IPS DF 6.9 (cell line): ENCODE data around the gene ZNF398.
"Not testable (repeated sequence)": the region's sequence is repeated elsewhere in the genome, so short reads cannot be mapped to it uniquely, and the experiment has no call there.

Source experiments
- DNase-seq: peaks from one replicate; pipeline ENCODE4 v3.0.0-alpha.2; 2013; ENCODE audit warnings: low read depth, low spot score
- H3K27ac ChIP-seq: one replicate; pipeline ENCODE4 v1.5.1; 2013; ENCODE audit warnings: low read length, control low read depth
- H3K27me3 ChIP-seq: 2 replicates; pipeline ENCODE4 v1.6.1; 2013; ENCODE audit warnings: mild to moderate bottlenecking, low read length; ENCODE audit not compliant: control insufficient read depth, insufficient read depth
- H3K36me3 ChIP-seq: 2 replicates; pipeline ENCODE4 v1.6.1; 2013; ENCODE audit warnings: low read length; ENCODE audit not compliant: control insufficient read depth, insufficient read depth
- H3K4me1 ChIP-seq: 2 replicates; pipeline ENCODE4 v1.6.1; 2013; ENCODE audit warnings: low read length; ENCODE audit not compliant: control insufficient read depth, insufficient read depth
- H3K4me3 ChIP-seq: 2 replicates; pipeline ENCODE4 v1.5.1; 2013; ENCODE audit warnings: mild to moderate bottlenecking, low read length
- H3K9me3 ChIP-seq: 2 replicates; pipeline ENCODE4 v1.6.1; 2013; ENCODE audit warnings: low read length, inconsistent platforms; ENCODE audit not compliant: control insufficient read depth, insufficient read depth
- WGBS: extraction: QIAGEN DNeasy Blood & Tissue Kit; methylation state at CpG from one replicate; pipeline ENCODE4 v1.1.7; 2013; ENCODE audit warnings: mixed read lengths, missing lambda C conversion rate; ENCODE audit not compliant: insufficient read length, insufficient coverage; 5-methylcytosine and 5-hydroxymethylcytosine counted together

The ZNF398 gene

DNA sequence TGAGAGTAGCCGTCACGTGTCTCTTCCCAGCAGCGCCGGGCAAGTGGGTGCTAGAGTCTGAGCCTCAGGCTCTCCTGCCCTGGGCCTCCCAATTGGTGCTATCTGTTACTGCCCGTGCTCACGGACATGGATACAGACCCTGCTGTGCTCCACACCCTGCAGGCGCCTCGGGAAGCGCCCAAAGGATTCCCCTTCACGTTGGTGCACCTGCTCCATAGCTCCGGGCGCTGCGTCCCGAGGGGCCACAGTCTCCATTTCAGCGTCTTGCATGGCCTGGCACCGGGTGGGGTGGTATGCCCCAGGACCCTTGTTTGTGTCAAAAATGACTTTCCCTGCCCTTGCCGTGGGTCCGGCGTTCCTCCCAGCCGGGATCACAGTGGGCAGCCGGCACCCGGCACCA lies 78.4 kb downstream of the ZNF398 start:
- Histone ChIP-seq H3K4me3 (no peak overlapping the region), H3K36me3 (peaks cover 9% of the 10 kb centered on the region), H3K4me1 (no peaks in the 10 kb centered on the region), H3K27me3 (no peaks in the 10 kb centered on the region), H3K27ac (no peak overlapping the region), H3K9me3 (no peaks in the 10 kb centered on the region)
- WGBS = no CpG with 5 or more reads among the region's 22 CpGs
- DNase-seq = no peak

DNA sequence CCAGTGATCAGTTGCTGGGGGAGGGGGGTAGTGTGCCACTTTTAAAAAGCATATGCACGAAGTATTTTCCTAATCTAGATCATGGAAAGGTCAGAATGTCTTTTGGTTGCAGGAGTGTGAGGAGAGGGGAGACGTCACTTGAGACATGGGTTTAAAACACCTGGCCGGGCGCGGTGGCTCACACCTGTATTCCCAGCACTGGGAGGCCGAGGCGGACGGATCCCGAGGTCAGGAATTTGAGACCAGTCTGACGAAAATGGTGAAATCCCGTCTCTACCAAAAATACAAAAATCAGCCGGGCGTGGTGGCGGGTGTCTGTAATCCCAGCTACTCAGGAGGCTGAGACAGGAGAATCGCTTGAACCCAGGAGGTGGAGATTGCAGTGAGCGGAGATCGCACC lies 79.1 kb downstream of the ZNF398 start:
- H3K4me3 ChIP-seq, H3K9me3 ChIP-seq, H3K27ac ChIP-seq, DNase-seq, H3K27me3 ChIP-seq, H3K36me3 ChIP-seq, H3K4me1 ChIP-seq: not testable (repeated sequence)
- WGBS = no CpG with 5 or more reads among the region's 17 CpGs

DNA sequence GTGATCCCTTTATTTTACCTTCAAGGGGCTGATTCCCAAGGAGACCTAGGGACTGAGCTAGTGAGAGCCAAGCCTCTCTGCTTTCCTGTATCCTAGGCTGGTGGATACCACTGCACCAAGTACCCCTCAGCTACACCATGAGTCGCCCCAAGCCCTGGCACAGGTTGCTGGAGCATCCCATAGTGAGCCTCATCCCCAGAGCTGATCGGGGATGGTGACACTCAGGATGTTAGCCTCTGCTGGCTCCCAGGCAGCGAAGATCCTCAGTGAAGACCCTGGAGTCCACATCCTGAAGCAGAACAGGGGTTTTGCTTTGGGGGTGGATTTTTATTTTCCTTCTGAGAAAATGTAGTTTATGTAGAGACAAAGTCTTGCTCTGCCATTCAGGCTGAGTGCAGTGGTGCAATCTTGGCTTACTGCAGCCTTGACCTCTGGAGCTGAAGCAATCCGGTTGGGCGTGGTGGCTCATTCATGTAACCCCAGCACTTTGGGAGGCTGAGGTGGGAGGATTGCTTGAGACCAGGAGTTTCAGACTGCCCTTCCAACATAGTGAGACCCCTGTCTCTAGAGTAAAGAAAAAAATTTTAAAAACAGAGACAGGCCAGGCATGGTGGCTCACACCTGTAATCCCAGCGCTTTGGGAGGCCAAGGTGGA lies 79.7 kb downstream of the ZNF398 start:
- no peaks in the 10 kb centered on the region for H3K27me3 ChIP-seq
- no peak for DNase-seq
- no peak overlapping the region for H3K27ac ChIP-seq
- no peaks in the 10 kb centered on the region for H3K9me3 ChIP-seq
- peaks cover 9% of the 10 kb centered on the region for H3K36me3 ChIP-seq
- H3K4me3 ChIP-seq = no peak overlapping the region
- no peaks in the 10 kb centered on the region for H3K4me1 ChIP-seq
- WGBS = no CpG with 5 or more reads among the region's 6 CpGs

DNA sequence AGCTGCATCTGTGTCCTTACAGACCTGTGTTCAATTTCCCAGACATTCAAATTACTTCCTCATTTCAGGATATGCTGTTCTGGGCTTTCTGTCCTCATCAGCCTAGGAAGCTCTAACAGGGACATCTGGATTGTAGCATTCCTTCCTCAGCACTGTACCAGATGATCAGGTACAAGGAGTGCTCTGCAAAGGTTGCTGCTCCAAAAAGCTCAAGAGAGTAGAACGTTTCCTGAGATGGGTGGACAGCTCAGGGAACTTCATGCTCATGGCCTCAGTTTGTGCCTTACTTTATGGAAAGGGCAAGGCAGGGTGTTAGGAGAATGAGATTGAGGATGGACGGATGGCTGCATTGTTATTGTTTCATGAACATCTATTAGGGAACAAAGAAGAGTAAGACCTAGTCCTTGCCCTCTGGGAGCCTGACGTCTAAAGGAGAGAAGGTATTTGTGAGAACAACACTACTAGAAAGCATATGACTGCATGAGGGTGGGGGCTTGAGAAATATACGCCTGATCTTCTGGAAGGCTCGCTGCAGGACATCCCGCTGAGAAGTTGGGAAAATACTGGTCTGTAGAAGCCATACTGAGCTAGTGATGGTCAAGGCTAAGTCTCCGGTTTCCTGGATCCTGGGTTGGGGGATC lies 81.7 kb downstream of the ZNF398 start:
- no CpG with 5 or more reads among the region's 7 CpGs for WGBS

DNA sequence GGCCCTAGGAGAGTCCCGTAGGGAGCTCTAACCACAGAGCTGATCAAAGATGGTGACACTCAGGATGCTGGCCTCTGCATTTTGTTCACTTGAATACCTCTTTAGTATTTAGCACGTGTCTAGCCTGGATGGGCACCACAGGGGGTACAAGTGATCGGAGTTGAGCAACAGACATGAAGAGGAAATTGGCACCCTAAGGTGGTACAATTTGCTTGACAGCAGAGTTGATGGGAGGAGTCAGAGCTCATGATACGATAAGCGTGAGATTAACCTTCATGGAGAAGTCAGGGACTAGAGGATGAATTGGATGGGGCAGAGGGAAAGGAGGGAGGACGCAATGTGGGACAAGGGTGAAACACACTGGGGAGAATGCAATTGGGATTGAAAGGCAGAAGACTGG lies 82.3 kb downstream of the ZNF398 start:
- Histone ChIP-seq H3K4me1 (no peaks in the 10 kb centered on the region), H3K36me3 (no peaks in the 10 kb centered on the region; the same call in none of the 2 replicates), H3K27ac (no peak overlapping the region), H3K27me3 (no peaks in the 10 kb centered on the region), H3K4me3 (no peak overlapping the region), H3K9me3 (no peaks in the 10 kb centered on the region)
- no CpG with 5 or more reads among the region's 6 CpGs for WGBS
- DNase-seq = no peak

More for the DNA sequence above, 81.7 kb downstream of the ZNF398 start:
- DNase-seq = no peak
- Histone ChIP-seq H3K9me3 (no peaks in the 10 kb centered on the region), H3K36me3 (peaks cover 5% of the 10 kb centered on the region), H3K27ac (no peak overlapping the region), H3K27me3 (no peaks in the 10 kb centered on the region), H3K4me3 (no peak overlapping the region), H3K4me1 (no peaks in the 10 kb centered on the region)

DNA sequence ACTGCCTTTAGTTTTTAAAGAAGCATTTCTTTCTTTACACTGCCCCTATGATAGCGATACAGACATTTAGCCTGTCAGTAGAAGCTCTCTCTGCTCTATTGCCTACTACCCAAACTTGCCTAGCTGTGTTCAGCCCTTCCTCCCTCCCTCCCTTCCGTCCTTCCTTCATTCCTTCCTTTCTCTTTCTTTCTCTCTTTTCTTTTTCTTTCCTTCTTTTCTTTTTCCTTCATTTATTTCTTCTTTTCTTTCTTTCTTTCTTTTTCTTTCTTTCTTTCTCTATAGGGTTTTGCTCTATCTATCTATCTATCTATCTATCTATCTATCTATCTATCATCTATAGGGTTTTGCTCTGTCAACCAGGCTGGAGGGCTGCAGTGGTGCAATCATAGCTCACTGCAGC lies 85.1 kb downstream of the ZNF398 start:
- Histone ChIP-seq H3K36me3 (no peaks in the 10 kb centered on the region), H3K27me3 (no peaks in the 10 kb centered on the region), H3K27ac (no peak overlapping the region), H3K4me3 (no peak overlapping the region), H3K9me3 (no peaks in the 10 kb centered on the region), H3K4me1 (no peaks in the 10 kb centered on the region)
- no peak for DNase-seq
- 100% methylated on average over 1 of the region's 2 CpGs for WGBS
